ENCODE measurements around the gene PPA1. TPM values are rescaled to one million over a fixed set of nuclear protein-coding genes. Genes with fewer than 3 reads are reported as not detected.

PPA1 gene
- total and polyA plus RNA-seq, 10 donors: 54.8 to 133 (median 78.5) TPM

GRCh38 chr10:70256463-70256862, 23.2 kb upstream of the PPA1 start:
- DNase-seq: no peak
- no peaks in the 10 kb centered on the region for H3K36me3 ChIP-seq
- TF ChIP-seq POLR2AphosphoS5 (IDR thresholded peaks at IDR 0.05): no peak
- TF ChIP-seq POLR2A (IDR thresholded peaks at IDR 0.05): no peak
- no peak for TF ChIP-seq CTCF (IDR thresholded peaks at IDR 0.05 in 8 of 11, conservative IDR thresholded peaks at IDR 0.05 in 3 of 11)
- intact Hi-C loops (cut with DNase I; ENCODE audit: low total_unique reads): no loop called here
- peaks cover 0 to 11% (median 7%) of the 10 kb centered on the region in 8 donors for H3K9me3 ChIP-seq
- peaks cover 0 to 56% (median 32%) of the 10 kb centered on the region in 7 donors for H3K27me3 ChIP-seq (replicated peaks in 1 of 7)
- H3K27ac ChIP-seq: no peak overlapping the region
- 71 to 86% (median 79%) methylated on average over 2 of the region's 2 CpGs for WGBS, 5 donors
- H3K4me3 ChIP-seq: no peak overlapping the region
- H3K4me1 ChIP-seq: peaks cover 5 to 16% (median 11%) of the 10 kb centered on the region in 6 donors

GRCh38 chr10:70255329-70256299, 22.4 kb upstream of the PPA1 start:
- 7 to 27% (median 12%) methylated on average over 28 to 73 of the region's 73 CpGs for WGBS, 5 donors
- DNase-seq: no peak
- H3K4me1 ChIP-seq: peaks cover 5 to 16% (median 11%) of the 10 kb centered on the region in 6 donors
- no peak overlapping the region for H3K27ac ChIP-seq
- intact Hi-C loops (cut with DNase I; ENCODE audit: low total_unique reads): no loop called here
- H3K36me3 ChIP-seq: no peaks in the 10 kb centered on the region
- peak overlapping the region in 7 of 8 donors; percentile 1 to 52 (median 16) for H3K4me3 ChIP-seq
- peaks cover 0 to 56% (median 28%) of the 10 kb centered on the region in 7 donors for H3K27me3 ChIP-seq (replicated peaks in 1 of 7)
- TF ChIP-seq CTCF (IDR thresholded peaks at IDR 0.05 in 8 of 11, conservative IDR thresholded peaks at IDR 0.05 in 3 of 11): no peak
- TF ChIP-seq POLR2AphosphoS5 (IDR thresholded peaks at IDR 0.05): no peak
- no peak for TF ChIP-seq POLR2A (IDR thresholded peaks at IDR 0.05)
- peaks cover 0 to 2% (median under 1%) of the 10 kb centered on the region in 8 donors for H3K9me3 ChIP-seq

DNA sequence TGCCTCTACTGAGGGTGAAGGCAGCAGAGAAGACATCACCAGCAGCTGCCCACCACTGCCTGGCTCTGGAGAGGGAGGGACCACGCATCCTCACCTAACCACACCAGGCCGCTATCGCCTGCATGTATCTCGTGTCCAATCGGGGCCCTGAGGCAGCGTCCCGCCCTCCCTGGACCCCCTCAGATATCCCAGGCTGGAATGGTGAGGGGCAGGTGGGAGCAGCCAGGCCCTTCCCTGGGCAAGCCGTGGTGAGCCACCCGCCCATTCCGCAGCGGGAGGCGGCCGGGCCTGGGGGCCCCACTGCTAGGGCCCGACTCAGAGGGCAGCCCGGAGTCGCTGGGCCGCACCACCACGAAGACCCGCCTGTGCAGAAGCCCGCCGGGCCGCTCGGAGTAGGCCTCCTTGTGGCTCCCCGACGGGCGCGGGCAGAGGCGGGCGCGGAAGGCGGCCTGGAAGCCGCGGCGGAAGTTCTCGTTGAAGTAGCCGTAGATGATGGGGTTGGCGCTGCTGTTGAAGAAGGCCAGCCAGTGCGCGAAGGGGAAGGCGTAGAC, 21.6 kb upstream of the PPA1 start:
- peaks cover 0 to 50% (median 25%) of the 10 kb centered on the region in 7 donors for H3K27me3 ChIP-seq (replicated peaks in 1 of 7)
- H3K9me3 ChIP-seq: no peaks in the 10 kb centered on the region
- H3K36me3 ChIP-seq: no peaks in the 10 kb centered on the region
- WGBS, 5 donors: 6 to 71% (median 39%) methylated on average over 6 to 40 of the region's 40 CpGs
- DNase-seq: no peak
- peaks cover 5 to 16% (median 11%) of the 10 kb centered on the region in 6 donors for H3K4me1 ChIP-seq
- no peak overlapping the region for H3K27ac ChIP-seq
- H3K4me3 ChIP-seq: peak overlapping the region in 5 of 8 donors; percentile 5 to 52 (median 18)
- TF ChIP-seq CTCF (IDR thresholded peaks at IDR 0.05 in 8 of 11, conservative IDR thresholded peaks at IDR 0.05 in 3 of 11) (no peak), POLR2A (IDR thresholded peaks at IDR 0.05) (no peak), POLR2AphosphoS5 (IDR thresholded peaks at IDR 0.05) (no peak)
- intact Hi-C loops (cut with DNase I; ENCODE audit: low total_unique reads): no loop called here

Measured in spleen (tissue), 11 donors.